GM04503 (cell line): ENCODE data around the gene APPBP2.
"Not testable (repeated sequence)": the region's sequence is repeated elsewhere in the genome, so short reads cannot be mapped to it uniquely, and the experiment has no call there.

Source experiments
- DNase-seq: peaks from one replicate; pipeline ENCODE4 v3.0.0-alpha.2; 2012; ENCODE audit warnings: low read depth

Gene APPBP2

GRCh38 chr17:60493847-60494321, 32.2 kb downstream of the APPBP2 start:
- no peak for DNase-seq

GRCh38 chr17:60491771-60492170, 34.3 kb downstream of the APPBP2 start:
- DNase-seq: no peak

- DNase-seq: not testable (repeated sequence)
Measured at GRCh38 chr17:60490594-60490993, 35.4 kb downstream of the APPBP2 start.

GRCh38 chr17:60481604-60482003, 44.4 kb downstream of the APPBP2 start:
- no peak for DNase-seq

- DNase-seq: no peak
Measured at GRCh38 chr17:60473788-60474187, 52.3 kb downstream of the APPBP2 start.

- no peak for DNase-seq
Measured at GRCh38 chr17:60472449-60472848, 53.6 kb downstream of the APPBP2 start.

GRCh38 chr17:60471451-60471850, 54.6 kb downstream of the APPBP2 start:
- no peak for DNase-seq

GRCh38 chr17:60468371-60468770, 57.7 kb downstream of the APPBP2 start:
- DNase-seq: no peak

- no peak for DNase-seq
Measured at GRCh38 chr17:60464343-60464742, 61.7 kb downstream of the APPBP2 start.

GRCh38 chr17:60463157-60463835, 62.7 kb downstream of the APPBP2 start:
- peak; percentile 30 for DNase-seq

- no peak for DNase-seq
Measured at GRCh38 chr17:60461584-60461983, 64.5 kb downstream of the APPBP2 start.

- no peak for DNase-seq
Measured at GRCh38 chr17:60457148-60457547, 68.9 kb downstream of the APPBP2 start.

- DNase-seq: no peak
Measured at GRCh38 chr17:60455378-60455777, 70.7 kb downstream of the APPBP2 start.

- no peak for DNase-seq
Measured at GRCh38 chr17:60451965-60452364, 74.1 kb downstream of the APPBP2 start.

- no peak for DNase-seq
Measured at GRCh38 chr17:60451071-60451470, 75.0 kb downstream of the APPBP2 start.

GRCh38 chr17:60447375-60447774, 78.7 kb downstream of the APPBP2 start:
- no peak for DNase-seq

- no peak for DNase-seq
Measured at GRCh38 chr17:60445144-60445543, 80.9 kb downstream of the APPBP2 start.

- DNase-seq: no peak
Measured at GRCh38 chr17:60443713-60444112, 82.3 kb downstream of the APPBP2 start.

- no peak for DNase-seq
Measured at GRCh38 chr17:60442271-60443173, 83.5 kb downstream of the APPBP2 start.

- DNase-seq: no peak
Measured at GRCh38 chr17:60439501-60439900, 86.5 kb downstream of the APPBP2 start.

- no peak for DNase-seq
Measured at GRCh38 chr17:60436676-60437075, 89.4 kb downstream of the APPBP2 start.

- peak; percentile 72 for DNase-seq
Measured at GRCh38 chr17:60435244-60436167, 90.5 kb downstream of the APPBP2 start.
